Activated CD4-positive, alpha-beta T cell treated with anti-CD3 and anti-CD28 coated beads, Interleukin-2, amount 50 U/mL, for 1 hour (primary cell): ENCODE data around the gene FOXG1.

Experiments used
- DNase-seq: peaks from one replicate; pipeline ENCODE4 v3.0.0-alpha.2; 2020

The FOXG1 gene

DNA sequence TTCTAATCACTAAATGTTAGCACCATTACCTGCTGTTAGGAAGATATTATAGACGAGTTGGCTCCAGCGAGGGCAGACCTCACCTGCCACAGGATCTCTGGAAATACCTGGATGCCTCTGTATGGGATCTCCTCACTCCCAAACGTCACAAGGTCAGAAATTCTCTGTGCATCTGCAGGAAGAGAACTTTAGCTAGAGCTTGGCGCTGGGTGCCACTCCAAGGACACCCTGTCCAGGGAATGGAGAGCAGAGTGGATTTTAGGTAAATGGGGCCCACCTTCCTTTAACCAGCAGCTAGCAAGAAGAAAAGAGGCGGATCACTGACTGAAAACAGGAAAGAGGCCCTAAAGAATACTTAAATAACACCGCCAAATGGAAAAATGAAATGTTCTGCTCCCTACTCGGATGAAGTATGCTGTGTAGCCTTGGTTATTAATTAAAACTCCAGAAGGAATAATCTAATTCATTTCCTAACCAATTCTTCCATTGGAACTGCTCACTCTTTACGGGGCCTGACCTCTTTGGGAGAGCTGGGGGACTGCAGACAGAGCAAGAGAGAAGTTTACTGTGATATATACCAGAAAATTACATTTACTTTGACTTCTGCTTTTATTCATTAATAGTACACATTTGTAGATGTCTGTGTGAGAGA, 4.2 kb upstream of the FOXG1 start:
- no peak for DNase-seq

DNA sequence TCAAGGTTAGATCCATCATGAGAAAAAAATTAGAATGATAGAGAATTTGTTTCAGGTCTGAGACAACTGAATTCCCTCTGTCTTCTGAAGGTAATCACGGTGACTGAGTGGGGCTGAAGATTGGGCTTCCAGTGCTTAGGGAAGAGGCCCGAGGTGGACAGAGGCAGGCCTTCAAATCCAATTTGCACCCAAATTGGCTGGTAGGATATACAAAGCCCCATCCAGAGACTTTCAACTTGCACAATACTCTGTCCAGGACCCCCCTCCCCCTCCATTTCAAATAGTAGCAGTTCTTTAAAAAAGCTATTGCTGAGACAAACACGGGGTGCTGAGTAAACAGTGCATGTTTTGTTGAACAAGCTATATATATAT, 3.6 kb upstream of the FOXG1 start:
- DNase-seq: no peak

DNA sequence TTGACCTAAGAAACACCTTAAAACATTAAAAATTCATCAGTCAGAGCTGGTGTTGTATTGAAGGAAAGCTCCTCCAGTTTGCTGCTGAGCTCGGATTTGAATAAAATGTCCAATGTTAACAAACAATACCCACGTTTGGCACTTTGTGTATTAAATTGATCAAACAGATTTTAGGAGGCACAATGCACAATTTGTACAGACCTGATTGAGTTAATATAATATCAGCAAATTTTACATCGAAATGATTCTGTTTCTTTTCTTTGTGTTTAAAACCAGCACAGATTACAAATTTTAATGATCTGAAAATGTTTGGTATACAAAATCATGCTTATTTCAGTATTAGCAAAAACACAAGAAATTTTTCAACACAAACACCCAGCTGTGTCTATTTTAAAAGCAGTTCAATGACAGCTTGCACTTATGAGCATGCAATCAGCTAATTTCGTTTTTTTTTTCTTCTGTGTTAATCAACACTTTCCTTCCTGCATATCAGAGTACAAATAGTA, 2.8 kb upstream of the FOXG1 start:
- DNase-seq: no peak

DNA sequence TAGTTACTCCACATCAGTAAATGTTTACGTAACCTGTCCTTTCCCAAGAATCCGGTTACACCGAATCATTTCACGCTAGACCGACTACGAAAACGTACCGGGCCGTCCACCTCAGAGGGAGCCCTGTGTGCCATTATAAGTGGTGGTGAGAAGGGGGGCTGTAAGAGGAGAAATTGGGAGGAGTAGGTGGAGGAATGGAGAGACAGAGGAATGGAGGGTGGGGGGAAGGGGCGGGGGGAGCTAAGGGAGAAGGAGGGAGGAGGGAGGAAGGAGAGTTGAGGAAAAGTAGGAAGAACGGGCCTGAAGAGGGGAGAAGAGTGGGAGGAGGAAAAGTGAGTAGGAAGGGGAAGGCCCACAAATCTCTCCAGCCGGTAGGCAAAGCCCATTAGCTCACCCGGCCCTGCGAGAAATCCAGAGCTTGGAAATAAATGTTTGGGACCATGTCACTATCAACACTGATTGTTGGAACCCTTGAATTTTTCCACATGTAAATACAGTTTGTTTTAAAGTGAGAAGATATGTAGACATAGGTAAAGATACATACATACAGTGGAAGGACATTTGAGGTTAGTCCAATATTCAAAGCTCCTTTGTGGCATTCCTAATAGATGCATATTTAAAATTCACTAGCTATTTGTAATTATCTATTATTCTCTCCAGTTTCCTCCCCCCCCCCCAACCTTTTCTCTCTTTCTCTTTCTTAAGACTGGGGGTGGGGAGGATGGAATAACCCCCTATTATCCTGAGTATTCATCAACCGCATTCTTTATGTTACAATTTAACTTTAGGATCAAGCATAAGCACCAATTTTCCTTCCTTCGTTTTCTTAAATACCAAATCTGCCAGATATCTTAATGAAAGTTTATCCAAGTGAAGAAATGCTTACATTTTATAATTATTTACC, 2.1 kb upstream of the FOXG1 start:
- no peak for DNase-seq

DNA sequence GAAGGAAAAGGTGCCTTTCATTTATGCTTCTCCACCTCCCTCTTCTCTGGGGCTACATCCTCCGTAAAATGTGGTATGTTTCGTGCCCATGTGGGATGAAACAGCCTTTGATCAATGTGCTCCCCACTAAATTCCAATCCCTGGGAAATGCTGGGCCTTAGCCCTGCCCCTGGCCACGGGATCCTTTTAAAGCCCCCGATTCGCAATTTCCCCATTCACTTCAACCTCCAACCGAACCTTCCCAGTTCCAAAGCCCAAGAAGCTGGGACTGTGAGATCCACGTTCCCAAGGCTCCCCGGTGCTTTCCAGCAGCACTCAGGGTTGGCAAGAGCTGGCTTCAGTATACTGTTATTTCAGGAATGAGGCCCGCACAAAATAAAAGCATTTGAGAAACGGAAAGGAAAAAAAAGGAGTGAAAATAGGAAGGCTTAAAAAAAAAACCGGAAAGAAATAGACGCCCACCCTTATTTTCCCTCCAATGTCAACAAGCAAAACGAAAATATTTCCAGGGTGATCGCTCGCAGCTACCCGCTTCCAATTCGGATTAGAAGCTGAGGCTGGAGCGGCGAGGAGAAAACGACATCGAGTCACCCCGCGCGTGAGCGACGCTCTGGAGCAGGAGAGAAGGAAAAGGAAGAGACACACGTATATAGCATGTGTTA, 1.3 kb upstream of the FOXG1 start:
- no peak for DNase-seq

DNA sequence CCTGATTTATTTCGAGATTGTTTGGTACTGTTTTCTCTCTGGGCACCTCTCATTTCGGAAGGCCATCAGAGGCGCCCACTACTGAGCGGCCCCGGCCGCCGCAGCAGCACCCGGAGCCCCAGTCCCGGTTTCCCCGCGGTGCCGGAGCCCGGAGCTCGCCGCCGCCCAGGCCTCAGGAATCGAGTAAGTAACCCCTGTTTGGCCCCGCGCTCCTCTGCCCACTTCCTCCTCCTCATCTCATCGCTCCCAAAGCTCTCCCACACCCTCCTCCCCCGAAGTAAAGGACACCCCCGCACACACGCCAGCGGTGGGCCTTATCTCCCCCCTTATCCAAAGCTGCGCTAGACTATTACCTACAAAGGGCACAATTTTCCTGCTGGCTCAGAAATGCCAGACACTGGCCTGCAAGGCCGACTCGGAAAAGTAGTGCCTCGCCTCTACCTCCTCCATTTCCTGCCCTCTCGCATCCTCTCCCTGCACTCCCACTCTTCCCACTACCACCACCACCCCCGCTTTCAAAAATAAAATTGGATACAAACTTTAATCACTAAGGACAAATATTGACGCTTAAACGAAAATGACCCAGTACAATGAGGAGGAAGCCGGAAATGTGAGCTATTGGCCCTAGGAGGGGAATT, 637 bp upstream of the FOXG1 start:
- no peak for DNase-seq

DNA sequence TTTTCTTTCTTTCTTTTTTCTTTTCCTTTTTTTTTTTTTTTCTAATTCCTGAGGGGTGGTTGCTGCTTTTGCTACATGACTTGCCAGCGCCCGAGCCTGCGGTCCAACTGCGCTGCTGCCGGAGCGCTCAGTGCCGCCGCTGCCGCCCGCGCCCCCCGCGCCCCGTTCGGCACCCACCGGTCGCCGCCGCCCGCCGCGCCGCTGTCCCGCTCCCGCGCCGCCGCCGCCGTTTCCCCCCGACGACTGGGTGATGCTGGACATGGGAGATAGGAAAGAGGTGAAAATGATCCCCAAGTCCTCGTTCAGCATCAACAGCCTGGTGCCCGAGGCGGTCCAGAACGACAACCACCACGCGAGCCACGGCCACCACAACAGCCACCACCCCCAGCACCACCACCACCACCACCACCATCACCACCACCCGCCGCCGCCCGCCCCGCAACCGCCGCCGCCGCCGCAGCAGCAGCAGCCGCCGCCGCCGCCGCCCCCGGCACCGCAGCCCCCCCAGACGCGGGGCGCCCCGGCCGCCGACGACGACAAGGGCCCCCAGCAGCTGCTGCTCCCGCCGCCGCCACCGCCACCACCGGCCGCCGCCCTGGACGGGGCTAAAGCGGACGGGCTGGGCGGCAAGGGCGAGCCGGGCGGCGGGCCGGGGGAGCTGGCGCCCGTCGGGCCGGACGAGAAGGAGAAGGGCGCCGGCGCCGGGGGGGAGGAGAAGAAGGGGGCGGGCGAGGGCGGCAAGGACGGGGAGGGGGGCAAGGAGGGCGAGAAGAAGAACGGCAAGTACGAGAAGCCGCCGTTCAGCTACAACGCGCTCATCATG, 654 bp downstream of the FOXG1 start:
- DNase-seq: no peak

DNA sequence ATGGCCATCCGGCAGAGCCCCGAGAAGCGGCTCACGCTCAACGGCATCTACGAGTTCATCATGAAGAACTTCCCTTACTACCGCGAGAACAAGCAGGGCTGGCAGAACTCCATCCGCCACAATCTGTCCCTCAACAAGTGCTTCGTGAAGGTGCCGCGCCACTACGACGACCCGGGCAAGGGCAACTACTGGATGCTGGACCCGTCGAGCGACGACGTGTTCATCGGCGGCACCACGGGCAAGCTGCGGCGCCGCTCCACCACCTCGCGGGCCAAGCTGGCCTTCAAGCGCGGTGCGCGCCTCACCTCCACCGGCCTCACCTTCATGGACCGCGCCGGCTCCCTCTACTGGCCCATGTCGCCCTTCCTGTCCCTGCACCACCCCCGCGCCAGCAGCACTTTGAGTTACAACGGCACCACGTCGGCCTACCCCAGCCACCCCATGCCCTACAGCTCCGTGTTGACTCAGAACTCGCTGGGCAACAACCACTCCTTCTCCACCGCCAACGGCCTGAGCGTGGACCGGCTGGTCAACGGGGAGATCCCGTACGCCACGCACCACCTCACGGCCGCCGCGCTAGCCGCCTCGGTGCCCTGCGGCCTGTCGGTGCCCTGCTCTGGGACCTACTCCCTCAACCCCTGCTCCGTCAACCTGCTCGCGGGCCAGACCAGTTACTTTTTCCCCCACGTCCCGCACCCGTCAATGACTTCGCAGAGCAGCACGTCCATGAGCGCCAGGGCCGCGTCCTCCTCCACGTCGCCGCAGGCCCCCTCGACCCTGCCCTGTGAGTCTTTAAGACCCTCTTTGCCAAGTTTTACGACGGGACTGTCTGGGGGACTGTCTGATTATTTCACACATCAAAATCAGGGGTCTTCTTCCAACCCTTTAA, 1.5 kb downstream of the FOXG1 start:
- no peak for DNase-seq

DNA sequence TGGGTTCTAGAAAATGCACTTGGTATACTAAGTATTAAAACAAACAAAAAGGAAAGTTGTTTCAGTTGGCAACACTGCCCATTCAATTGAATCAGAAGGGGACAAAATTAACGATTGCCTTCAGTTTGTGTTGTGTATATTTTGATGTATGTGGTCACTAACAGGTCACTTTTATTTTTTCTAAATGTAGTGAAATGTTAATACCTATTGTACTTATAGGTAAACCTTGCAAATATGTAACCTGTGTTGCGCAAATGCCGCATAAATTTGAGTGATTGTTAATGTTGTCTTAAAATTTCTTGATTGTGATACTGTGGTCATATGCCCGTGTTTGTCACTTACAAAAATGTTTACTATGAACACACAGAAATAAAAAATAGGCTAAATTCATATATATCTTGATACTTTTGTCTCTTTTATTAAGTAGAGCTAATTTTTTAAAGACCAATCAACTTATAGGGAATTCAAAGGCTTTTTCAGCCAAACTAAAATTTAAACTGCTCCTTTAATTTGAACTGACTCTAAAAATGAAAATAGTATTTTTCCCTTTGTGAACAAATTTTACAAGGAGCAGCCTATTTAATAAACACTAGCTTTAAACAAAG, 2.8 kb downstream of the FOXG1 start:
- no peak for DNase-seq

DNA sequence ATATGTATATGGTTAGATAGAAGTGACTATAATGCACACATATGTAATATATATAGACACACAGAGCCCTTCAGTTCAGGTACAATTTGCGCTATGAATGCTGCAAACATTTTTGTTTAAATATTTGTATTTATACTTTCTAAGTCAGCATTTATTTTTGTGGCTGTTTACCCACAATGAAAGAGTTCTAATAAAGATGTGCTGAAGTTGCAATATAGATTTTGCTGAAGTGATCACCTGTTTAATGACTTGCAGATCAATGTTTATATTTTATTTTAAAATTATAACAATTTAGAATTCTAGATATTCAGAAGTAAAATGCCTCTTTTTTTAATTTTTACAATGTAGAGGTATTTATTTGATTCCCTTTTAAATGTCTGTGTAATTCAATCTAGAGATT, 3.5 kb downstream of the FOXG1 start:
- no peak for DNase-seq

DNA sequence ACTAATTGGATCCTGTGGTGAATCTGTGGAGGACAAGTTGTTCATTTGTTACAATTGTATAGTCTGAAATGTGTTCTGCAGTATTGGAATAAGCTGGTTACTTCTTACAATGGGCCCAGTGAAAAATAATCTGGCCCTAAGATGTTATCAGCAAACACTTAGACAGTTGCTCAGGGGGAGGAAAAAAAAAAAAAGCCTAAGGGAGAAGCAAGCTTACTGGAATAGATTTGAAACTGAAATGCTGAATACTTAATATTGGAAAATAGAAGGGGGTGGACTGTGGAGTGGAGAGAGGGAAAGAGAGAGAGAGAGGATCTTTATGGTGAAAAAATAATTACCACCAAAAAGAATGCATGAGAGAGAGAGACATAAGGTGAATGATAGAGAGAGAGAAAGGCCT, 4.0 kb downstream of the FOXG1 start:
- no peak for DNase-seq

DNA sequence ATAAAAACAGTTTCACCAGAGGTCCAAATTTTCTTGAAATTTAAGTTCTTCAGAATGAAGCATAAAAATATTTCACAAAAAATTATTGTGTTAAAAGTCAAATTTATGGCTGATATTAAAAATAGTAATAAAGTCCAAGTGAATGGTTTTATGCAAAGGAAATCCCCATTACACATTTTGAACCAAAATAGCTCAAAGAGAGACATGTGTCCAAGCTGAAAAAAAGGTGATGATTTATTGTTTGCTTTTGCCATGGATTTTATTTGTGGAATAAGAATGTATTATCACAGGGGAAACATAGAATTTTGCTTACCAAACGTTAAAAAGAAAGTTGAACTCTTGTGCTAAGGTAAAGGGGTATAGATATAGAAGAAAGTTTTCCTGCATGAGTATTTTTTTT, 4.6 kb downstream of the FOXG1 start:
- DNase-seq: no peak

DNA sequence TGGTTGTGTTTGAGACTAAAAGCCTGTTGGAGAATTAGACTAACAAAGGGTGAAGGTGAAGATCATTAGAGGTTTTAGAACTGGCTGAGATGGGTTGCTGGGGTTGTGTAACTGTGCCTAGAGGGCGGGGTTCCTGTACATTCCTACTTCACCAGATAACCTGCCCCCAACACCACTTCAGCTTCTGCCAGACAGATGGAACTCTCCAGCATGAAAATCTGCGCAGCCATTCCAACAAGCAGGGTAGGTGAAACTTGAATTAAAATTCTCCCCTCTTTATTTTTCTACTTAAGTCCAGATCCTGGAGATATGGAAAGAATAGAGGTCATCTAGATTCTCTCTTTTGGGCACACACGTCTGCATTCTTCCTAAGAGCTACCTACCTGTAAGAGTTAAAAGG, 6.0 kb downstream of the FOXG1 start:
- DNase-seq: no peak

DNA sequence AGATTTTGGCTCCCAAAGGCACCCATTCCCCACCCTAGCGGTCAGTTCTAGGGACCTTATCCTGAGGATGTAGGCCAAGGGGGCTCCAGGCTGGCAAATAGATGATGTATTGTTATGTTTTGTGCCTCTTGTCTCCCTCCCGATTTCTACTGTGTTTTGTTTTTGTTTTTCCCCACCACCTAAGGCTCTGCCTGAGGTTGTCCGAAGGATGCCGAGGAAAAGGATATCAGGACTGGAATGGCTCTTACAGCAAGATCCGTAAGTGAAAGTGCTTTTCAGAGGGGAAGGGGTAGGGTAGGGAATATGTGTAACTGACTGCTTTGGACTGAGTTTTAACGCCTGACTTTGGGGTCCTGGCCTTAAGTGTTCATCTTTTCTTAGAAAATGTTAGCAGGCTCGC, 6.6 kb downstream of the FOXG1 start:
- no peak for DNase-seq

DNA sequence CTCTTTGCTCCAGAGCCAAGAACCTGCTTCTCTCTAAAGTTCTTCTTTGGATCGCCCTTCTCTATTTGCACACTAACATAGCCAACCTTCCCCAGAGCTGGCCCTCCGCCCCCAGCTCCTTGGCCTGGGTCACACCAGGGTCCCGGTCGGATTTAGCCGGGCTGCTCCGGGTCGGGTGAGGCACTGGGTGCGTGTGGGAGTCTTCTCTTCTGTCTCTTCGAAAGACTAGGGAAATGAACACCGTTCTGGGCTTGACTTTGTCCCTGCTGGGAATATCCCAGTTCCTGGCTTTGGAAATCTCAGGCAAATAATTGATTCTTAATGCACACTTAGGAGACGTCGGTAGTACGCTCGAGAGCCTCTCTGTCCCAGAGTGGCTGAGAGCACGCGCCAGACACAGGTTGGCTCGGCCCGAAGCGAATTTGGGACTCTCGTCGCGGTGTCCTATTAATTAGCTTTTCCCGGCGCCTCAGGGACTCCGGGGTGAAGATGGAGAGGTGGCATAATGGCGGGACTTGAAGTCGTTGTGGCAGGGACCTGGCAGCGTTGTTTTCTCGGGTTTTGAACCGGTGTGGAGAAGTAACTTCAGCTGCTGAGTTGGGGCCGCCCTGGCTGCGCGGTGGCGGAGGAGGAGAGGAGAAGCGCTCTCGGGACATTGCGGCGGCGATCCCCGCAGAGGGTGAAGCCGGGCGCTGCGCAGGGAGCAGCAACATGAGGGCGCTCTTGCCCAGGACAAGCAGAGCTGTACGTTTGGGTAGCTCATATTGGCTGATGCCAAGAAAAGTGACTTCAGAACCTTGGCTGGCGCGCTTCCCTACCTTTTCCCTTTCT, 7.5 kb downstream of the FOXG1 start:
- no peak for DNase-seq

DNA sequence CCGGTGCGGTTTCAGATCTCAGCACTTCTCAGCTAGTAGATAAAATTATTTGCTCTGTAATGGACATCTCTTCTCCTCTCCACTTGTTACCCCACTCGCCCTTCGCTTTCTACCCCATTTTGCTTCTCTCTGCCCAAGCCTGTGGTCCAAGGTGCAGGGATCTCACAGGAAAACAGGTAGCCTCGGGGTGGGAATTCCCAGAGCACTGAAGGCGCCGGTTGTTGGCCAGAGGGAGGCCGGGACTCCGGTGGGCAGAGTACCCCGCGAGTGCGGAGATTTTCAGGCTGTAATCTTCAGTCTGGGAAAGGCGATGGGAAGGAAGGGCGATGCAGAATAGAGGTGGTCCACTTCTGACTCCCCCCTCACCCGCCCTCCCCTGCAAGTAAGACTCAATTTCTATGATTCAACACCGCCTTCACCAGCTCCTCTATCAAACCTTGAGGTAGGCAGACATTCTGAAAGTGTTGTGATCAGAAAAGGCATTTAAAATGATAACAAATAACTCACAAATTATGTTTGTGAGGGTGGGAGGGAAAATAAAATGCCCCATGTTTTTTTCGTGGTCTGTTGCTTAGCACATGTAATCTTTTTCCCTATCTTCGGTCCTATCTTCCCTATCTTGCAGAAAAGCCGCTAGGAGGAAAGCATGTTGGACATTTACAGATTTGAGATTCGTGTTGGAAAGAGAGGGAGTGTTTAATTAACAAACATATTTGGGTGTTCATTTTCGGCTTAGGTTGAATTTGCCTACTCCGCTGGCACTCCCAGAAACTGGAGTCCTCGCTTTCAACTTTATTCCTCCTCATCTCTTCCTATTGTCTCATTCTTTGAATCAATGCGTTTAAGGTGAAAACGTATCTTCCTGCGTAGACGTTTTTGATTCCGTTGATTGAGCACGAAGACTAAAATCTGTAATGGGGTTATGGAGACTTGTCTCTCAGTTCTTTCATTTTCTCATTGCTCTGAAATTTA, 8.5 kb downstream of the FOXG1 start:
- DNase-seq: no peak

DNA sequence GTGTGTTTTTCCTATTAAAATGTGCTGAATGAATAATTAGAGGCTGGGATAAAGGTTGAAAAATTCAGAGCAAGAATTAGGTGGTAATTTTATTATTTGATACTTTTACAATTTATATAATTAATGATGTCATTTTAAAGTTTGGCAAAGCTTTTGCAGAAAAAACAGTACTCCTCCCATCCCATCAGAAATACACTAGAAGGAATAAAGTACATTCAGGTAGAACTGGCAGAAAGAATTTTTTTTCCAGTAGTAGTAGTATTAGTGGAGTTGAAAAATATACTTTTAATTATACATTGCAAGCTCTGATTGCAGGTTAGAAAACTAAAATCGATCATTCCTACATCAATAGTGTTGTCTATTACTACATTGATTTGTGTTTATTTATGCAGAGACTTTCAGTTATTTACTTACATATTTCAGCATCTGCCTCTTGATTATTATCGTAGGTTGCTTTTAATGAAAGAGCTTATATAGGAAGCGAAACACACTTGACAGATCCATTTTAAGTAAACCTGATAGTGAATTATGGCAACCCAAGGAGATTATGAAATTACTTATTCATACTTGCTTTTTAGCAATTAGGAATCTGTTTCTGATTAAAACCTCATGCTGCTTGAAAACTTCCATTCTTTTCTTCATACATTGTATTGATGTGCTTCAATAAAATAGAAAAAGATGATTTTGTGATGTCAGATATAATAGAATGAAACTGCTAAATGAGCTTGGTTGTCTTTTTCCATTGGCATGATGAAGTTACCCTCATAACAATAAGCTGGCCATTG, 10.1 kb downstream of the FOXG1 start:
- DNase-seq: no peak
